NCI-H146 treated with DMSO at 0.1 percent for 48 hours (cell line): ENCODE data around the gene ITGA2.

Experiments used
- DNase-seq: peaks from one replicate; lab custom pipeline; 2025; ENCODE audit not compliant: unreplicated experiment; lab: John Stamatoyannopoulos, UW

Gene ITGA2

GRCh38 chr5:53017794-53018391 lies 28.7 kb downstream of the ITGA2 start:
- DNase-seq = no peak

DNA sequence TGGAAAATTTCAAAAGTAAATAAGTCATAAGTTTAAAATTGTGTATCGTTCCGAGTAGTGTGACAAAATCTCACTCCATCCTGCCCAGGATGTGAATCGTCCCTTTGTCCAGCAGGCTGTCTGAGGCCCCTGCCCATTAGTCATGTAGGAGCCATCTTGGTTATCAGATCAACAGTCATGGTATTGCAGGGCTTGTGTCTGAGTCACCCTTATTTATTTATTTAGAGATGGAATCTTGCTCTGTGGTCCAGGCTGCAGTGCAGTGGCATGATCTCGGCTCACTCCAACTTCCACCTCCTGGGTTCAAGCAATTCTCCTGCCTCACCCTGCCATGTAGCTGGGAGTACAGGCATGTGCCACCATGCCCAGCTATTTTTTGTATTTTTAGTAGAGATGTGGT lies 30.2 kb downstream of the ITGA2 start:
- no peak for DNase-seq

- DNase-seq = no peak
Observed at GRCh38 chr5:53022930-53023511, 33.9 kb downstream of the ITGA2 start.

- DNase-seq = no peak
Observed at GRCh38 chr5:53023969-53024368, 34.8 kb downstream of the ITGA2 start.

DNA sequence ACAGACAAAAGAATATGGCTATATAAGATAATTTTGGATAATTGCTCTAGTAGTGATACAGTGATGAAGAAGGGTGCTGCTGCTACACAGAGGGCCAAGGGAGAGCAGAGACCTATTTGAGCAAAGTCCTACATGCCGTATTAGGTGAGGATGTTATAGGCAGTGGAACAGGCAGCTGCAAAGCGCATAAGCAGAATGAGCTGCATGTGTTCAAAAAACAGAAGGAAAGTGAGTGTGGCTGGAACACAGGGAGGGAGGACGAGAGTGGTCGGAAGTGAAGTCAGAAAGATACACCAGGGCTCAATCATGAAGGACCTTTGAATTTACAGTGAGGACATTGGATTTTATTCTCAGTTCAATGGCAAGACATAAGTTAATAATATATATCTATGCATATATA lies 35.4 kb downstream of the ITGA2 start:
- DNase-seq = no peak

GRCh38 chr5:53025487-53025886 lies 36.3 kb downstream of the ITGA2 start:
- no peak for DNase-seq

DNA sequence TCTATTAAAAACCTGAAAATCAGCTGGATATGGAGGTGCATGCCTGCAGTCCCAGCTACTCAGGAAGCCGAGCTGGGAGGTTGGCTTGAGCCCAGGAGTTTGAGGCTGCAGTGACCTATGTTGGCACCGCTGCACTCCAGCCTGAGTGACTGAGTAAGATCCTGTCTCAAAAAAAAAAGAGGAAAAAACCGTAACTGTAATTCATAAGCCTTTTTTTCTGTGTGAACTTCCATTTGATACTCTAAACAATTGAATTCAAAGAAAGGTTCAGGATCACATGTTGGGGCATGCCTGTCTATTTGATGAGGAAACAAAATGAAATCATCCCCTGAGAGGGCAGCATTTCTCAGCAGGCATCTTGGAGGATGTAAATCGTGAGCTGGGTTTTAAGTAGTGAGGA lies 38.8 kb downstream of the ITGA2 start:
- peak; percentile 13 for DNase-seq

DNA sequence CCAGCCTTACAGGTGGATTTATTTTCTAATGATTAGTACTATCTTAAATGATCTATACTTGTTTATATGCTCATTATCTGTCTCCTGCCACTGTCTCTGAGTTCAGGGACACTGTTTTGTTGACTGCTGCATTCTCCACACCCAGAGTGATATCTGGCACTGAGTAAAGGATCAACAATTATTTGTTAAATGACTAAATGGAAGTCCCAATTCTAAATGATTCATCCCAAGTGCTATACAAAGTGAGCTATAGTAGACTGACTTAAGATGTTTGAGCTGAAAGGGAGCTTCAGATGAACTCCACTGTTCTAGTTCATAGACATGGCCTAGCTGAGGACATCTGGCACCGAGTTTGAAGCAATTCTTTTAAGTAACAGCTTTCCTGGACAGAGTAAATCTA lies 40.5 kb downstream of the ITGA2 start:
- no peak for DNase-seq

GRCh38 chr5:53030893-53031292 lies 41.7 kb downstream of the ITGA2 start:
- no peak for DNase-seq

DNA sequence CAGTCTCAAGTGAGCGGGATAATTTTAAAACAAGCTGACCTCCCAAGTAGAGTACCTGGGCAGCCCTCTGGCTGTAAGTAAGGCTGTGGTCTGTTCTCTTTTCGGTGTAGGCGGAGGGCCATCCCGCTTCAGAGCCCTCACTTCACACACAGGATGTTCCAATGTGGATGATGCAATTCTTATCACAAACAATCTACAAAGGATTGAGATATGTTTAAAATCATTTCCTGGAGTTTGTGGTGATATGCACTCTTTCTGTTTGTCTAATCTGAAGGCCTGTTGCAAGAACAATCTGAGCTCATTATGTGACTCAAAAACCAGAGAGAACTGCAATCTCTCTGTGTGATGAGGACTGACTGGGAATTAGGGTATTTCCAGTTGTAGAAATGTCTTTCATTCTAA lies 42.5 kb downstream of the ITGA2 start:
- no peak for DNase-seq

DNA sequence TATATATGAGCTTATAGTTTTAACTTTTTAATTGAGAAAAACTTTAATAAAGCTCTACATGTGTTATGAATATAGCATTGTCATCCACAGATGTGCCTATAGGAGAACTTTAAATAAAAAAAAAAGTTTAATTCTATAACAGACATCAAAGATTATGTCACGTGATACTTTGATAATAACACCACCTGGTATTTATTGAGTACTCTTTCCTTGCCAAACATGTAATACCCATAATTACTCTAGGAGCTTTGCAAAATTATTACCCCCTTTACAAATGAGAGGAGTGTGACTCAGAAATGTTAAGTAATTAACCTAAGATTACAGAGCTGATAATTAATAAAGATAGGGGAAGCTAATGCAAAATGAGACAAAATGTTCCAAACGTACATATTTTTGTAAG lies 43.0 kb downstream of the ITGA2 start:
- DNase-seq = peak; percentile 13

- DNase-seq = no peak
Observed at GRCh38 chr5:53034832-53035231, 45.7 kb downstream of the ITGA2 start.

GRCh38 chr5:53035868-53036381 lies 46.8 kb downstream of the ITGA2 start:
- DNase-seq = no peak

DNA sequence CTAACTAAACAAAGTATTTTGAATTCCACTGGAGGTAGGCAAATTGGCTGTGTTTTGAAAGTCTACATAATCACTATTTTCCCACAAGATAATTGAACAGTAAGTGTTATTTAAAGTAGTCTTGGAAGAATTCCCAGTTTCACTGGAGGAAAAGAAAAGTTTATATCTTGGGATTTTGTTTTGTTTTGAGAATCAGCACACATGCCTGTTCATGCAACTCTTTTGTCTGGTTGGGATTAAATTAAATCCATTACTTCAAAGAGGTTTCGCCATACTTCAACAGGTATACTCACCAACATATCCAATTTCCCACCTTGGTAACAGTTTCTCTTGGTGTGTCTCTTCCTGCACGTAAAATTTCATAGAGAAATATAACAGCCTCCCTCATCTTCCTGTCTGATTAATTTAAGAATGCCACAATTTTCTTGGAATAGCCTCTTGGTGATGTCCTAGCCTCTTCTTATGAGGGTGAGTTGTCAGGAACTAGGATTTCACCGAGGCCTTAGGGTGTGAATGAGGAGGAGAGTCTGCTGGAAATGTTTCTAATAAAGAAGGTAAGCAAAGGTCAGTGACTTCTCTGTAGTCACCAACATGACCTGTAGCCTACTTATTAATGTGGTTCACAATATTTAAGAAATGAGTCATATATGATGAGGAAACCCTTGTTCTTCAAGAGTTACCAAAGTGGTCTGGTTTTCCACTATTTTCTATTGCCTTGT lies 48.1 kb downstream of the ITGA2 start:
- no peak for DNase-seq

GRCh38 chr5:53038196-53038847 lies 49.2 kb downstream of the ITGA2 start:
- no peak for DNase-seq

- no peak for DNase-seq
Observed at GRCh38 chr5:53039855-53040254, 50.7 kb downstream of the ITGA2 start.

GRCh38 chr5:53041071-53041692 lies 52.0 kb downstream of the ITGA2 start:
- no peak for DNase-seq

GRCh38 chr5:53041740-53042139 lies 52.6 kb downstream of the ITGA2 start:
- no peak for DNase-seq

- DNase-seq = no peak
Observed at GRCh38 chr5:53045263-53045662, 56.1 kb downstream of the ITGA2 start.

DNA sequence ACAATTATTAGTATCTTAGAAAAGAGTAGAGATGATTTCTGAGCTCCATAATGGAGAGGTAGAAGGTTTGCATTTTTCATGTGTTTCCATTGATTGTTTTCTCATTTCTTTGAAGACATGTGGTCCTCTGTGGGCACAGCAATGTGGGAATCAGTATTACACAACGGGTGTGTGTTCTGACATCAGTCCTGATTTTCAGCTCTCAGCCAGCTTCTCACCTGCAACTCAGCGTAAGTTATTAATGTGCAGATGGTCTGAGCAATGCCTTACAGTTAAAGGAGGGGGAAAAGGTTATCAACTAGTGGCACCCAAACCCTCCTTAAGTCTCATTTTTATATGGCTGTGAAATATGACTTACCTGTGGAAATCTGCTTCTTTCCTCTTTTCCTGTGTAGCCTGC lies 59.1 kb downstream of the ITGA2 start:
- DNase-seq = no peak

DNA sequence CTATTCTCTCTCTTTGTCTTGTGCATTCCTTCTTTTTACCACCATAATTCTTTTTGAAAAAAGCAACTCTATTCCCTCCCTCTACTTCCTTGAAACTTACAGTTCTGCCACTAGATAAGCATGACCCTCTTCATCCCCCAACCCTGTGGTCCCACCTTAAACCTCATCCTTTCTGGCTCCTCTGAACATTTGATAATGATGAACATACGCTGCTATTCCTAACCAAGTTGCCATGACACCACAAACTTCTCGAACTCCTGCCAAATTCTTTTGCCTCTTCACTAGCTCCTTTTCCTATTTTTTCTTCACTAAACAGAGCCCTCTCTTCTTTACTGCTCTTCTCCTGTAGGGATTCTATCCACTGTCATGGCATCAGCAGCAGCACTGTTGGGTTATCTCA lies 63.3 kb downstream of the ITGA2 start:
- DNase-seq = no peak
